SKM-1 (cell line): ENCODE data around the gene GPD1.
A peak's percentile ranks its signal among the peaks of the same experiment; 100 is the strongest.

Experiments
- DNase-seq: peaks from one replicate; lab custom pipeline; 2025; ENCODE audit not compliant: unreplicated experiment; lab: John Stamatoyannopoulos, UW

Gene GPD1

GRCh38 chr12:50103767-50104321, at the start of gene GPD1:
Gene GPD1 (plus strand): TSS chr12:50104008. CDS start chr12:50104051, 43 bp downstream.
- DNase-seq: no peak

DNA sequence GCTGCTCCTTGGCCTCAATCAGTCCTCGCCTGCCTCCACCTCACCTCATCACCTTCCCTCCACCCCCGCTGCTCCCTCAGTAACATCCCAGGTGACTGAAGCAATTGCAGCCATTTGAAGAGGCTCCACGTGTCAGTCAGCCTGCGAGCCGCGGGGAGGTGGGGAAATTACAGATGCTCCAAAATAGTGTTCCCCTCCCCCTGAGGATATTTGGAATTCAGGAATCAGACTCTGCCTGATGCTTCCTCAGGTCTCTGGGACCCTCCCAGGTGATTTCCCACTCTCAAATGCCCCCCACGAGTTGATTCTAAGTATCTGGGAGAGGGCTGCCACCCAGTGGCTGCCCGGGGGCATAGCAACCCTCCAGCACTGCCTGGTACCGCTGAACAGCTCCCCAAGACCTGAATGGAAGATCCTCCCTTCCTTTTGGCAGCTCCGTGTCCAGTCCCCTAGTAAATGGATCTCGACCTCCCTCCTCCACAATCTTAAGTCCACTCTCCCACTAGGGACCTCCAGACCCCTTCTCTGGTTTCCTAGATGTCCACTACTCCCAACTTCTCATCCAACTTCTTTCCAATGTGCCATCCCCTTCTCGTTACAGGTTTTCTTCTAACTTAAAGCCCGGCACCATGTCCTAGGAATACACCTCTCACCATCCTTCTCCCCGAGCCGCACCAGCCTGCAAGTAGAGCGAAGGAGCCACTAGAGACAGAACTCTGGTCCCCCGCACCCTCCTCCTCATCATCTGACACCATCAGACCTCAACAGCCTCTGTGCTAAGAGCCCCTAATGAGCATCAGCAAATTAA, 47.8 kb upstream of the GPD1 start:
- DNase-seq: no peak

- DNase-seq: no peak
These were observed 47.2 kb upstream of the GPD1 start for GRCh38 chr12:50056639-50056976.

DNA sequence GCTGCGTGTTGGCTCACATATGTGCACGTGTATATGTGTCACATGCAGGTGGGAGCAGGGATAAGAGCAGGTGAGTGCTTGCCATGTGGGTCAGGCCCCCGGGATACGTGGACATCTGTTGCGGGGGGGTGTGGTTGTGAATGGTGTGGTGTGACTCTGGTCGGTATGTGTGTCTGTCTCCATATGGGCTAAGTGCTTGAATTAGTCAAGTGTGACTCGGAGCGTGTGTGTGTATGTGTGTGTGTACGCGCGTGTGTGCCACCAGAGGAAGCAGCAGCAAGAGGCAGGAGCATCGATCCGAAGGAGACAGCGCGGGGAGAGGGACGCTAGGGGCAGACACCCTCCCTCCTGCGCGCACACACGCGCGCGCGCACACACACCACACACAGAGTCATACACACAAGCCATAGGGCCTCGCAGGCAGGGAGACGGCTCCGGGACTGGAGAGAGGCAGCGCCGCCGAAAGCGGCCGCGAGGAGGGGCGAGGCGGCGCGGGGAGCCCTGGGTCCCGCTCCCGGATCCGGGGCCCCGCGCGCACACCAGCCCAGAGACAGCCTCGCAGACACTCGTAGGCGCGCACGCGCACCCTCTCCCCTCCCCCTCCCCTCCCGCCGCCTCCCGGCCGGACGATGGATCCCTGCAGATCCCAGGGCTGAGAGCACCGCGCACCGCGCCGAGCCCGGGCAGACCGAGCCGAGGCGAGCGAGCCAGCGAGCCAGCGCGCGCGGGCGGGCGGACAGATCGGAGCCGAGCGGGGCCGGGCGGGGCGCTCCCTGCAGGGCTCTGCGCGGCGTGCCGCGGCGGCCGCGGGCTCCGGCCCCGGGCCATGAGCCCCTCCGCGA, 46.6 kb upstream of the GPD1 start, which contains the start of gene ASIC1:
Gene ASIC1 (plus strand): TSS at position 597 of the 842 bp plus-strand sequence. CDS start 1,171 bp downstream, outside the sequence.
- DNase-seq: no peak

DNA sequence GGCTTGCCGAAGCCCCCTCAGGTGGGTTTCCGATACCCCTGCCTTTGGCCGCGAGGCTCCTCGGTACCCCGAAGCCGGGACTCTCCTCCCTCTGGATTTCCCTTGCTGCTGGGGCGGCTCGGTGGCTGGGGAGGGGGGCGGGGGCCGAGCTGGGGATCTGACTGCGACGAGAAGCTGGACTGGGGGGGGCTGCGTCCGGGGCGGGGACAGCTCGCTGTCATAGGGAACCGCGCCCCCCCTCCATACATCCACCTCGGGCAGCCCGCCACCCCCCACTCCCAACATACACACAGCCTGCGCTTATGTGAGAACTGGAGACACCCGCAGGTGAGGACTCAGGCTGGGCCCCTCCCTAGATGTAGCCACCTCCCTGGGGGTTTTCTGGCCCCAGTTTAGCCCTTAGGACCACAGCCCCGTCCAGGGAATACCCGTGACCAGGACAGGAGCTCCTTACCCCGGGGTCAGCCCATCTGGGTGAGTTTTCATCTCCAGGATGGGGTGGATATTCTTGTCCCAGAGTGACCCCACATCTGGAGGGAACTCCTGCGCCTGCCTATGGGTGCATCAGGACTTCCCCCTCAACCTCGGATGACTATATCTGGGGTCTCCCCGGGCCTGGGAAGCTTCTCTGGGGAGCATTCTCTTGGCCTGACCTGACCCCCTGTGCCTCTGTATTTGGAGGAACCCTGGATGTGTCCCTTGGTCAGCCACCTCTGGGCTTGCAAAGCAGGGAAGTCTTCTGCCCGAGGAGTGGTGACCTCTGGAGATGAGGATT, 45.7 kb upstream of the GPD1 start:
- no peak for DNase-seq

DNA sequence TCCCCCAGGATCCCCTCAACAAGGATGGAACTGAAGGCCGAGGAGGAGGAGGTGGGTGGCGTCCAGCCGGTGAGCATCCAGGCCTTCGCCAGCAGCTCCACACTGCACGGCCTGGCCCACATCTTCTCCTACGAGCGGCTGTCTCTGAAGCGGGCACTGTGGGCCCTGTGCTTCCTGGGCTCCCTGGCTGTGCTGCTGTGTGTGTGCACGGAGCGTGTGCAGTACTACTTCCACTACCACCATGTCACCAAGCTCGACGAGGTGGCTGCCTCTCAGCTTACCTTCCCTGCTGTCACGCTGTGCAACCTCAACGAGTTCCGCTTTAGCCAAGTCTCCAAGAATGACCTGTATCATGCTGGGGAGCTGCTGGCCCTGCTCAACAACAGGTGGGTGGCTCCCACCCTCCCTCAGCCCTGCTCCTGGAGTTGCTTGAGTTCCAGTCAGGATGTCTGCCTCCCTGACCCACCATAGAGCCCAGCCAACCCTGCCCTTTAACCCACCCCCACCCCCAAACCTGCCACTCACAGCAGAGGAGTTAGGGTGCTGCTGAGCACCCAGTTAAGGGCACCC, 45.0 kb upstream of the GPD1 start:
- DNase-seq: no peak

DNA sequence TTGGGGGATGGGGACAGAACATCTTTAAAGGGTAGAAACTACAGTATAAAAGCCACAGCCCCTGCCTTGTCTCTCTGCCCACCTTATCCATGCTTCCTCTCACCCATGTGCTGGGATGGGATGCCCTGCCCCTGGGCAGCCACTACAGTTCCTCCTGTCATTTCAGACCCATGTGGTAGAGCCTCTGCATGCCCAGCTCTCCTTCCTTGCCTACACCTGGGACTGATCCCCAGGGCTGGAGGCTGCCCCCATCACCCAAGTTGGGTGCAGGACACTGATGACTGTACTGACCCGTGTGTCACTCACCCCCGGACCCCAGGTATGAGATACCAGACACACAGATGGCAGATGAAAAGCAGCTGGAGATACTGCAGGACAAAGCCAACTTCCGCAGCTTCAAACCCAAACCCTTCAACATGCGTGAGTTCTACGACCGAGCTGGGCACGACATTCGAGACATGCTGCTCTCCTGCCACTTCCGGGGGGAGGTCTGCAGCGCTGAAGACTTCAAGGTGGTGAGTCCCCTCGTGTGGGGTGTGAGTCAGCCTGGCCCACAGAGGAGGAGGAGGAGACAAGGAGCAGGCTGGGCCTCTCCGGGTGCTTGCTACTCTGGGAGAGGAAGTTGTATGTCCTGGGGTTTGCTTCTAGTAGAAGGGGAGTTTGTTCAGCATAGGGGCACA, 44.2 kb upstream of the GPD1 start:
- no peak for DNase-seq

- DNase-seq: no peak
These were observed 43.7 kb upstream of the GPD1 start for GRCh38 chr12:50060120-50060468.

DNA sequence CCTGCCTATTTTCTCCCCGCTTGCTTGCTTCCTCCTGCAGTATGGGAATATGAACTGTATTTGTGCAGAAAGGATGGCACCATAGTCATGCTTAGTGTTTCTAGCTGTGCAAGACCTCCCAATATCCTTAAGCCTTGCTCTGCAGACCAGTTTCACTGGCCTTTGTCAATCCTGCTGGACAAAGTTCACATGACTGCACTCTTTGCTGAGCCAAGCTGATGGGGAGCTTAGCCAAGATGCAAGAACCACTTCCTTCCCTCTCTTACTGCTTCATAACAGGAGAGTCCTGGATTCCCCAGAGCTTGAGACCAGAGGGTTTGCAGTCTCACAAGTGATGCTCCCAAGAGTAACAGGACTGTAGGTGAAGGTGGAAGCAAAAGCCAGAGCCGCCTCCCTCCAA, 42.6 kb upstream of the GPD1 start:
- no peak for DNase-seq

DNA sequence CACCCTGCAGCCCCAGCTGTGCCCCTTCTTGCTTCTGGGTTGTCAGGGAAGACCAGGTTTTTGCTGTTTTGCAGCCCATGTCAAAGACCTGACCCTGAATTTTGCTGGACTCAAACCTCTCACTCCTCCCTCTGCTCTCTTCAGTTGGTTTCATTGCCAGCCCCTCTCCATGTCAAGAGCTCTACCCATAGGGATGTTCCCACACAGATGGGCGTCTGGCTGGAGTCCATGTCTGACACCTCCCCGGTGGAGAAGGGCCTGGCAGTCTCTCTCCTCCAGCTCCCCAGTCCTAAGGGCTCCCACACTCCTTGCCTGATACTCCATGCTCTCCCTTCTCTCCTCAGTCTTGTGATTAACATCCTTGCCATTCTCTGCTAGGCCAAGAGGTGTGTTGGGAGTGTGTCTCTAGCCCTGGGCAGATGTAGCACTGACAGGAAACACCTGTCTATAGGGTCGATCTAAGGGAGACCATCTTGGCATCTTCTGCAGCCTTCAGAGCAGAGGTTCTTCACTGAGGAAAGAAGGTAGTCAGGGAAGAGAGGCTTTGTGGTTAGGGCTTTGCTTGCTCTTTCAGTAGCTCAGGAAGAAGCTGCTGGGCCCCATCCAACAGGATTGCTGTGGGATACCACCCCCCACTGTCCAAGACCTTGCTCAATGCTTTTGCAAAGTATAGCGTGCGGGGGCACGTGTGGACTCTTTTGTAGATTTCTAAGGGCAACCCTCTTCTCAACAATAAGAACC, 41.7 kb upstream of the GPD1 start:
- no peak for DNase-seq

GRCh38 chr12:50062728-50063460, 40.9 kb upstream of the GPD1 start:
- DNase-seq: no peak

DNA sequence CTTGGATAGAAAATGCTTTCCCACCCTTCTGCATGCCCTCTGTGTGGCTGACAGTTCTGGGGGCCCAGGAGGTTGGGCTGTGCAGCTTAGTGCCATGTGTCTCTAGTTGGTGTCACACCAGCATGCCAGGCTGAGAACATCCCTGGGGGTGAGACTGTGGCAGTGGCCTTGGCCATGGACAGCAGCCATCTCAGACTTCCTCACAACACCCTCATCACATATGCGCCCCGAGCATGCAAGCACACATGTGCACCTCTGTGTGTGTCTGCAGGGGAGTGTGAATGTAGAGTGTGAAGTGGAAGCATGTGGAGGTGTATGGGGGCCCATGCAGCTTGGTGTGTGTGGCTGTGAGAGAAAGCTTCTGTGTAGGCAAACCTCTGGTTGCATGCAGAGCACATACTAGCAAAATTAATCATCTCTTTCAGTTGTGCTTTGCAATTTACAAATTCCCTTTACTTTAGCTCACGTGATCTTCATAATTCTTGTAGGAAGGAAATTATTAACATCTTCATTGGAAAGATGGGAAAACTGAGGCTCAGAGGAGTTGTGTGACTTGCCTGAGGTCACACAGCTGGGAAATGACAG, 38.0 kb upstream of the GPD1 start:
- no peak for DNase-seq

DNA sequence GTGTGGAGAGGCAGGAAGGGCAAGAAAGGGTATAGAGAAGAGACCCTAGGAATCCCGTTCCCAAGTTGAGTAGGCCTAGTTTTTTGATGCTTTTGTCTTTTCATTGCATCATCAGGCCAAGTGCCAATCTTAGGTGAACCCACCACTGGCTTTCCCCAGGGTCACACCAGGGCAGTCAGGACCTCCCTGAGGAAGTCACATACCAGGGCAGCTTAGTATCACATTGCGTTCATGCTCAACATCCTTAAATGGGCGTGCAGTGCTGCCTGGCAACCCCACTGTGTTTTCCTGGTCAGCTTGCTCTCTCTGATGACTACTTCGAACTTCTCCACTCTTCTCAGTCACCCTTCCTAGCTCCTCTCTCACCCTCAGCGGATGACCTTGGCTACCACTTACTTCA, 37.4 kb upstream of the GPD1 start:
- no peak for DNase-seq

DNA sequence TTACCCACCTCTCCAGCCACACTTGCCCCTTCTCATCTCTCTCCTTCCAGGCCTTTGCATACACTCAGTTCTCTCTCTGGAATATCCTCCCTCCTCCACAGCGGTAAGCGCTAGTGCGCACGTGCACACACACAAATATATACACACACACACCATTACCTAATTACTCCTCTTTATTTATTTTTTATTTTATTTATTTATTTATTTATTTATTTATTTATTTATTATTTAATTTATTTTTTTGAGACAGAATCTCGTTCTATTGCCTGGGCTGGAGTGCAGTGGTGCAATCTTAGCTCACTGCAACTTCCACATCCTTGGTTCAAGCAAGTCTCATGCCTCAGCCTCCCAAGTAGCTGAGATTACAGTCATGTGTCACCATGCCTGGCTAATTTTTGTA, 34.7 kb upstream of the GPD1 start:
- no peak for DNase-seq

- no peak for DNase-seq
These were observed 34.3 kb upstream of the GPD1 start for GRCh38 chr12:50069539-50069938.

DNA sequence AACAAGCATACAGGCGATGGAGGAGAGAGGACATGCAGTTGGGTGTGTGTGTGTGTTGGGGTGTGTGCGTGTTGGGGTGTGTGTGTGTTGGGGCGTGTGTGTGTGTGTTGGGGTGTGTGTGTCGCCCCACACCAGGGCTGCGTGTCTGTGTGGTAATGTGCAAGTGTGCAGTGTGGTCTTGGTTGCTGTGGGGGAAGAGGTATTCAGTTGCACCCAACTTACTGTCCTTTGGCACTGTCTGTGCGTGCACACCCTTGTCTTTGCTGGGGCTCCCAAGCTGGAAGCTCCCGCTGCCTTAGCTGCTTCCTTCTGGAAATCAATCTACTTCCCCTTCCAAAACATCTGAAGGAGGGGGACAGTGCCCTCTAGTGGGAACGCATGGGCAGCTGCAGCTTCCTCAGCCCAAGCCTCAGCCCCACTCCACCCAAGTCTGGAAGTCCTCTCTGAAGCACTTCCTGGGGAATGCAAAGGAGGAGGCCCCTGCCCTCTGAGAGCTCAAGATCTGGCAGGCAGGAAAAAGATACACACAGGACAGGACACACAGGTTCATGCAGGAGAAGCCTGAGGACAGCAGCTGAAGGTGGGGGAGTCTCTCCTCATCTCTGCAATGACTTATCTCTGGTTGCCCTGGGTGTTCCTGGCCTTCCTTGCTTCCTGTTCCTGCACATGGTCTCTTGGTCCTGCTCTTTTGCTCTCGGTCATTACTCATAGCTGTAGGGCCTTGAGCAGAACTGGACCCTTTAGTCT, 33.3 kb upstream of the GPD1 start:
- DNase-seq: peak; percentile 49

- DNase-seq: no peak
These were observed 31.5 kb upstream of the GPD1 start for GRCh38 chr12:50072198-50072907.
